GM19025 (cell line): ENCODE measurements around the gene LRRC8D.
A peak's percentile ranks its signal among the peaks of the same experiment; 100 is the strongest.

Experiments used
- ATAC-seq: cut with Tn5 transposase; IDR thresholded peaks from one replicate; pipeline ENCODE4 v1.9.1; 2021; ENCODE audit warnings: mild to moderate bottlenecking, low read depth, moderate library complexity; ENCODE audit not compliant: unreplicated experiment

The LRRC8D gene

GRCh38 chr1:89932598-89933364 lies 111.9 kb downstream of the LRRC8D start:
- no peak for ATAC-seq

DNA sequence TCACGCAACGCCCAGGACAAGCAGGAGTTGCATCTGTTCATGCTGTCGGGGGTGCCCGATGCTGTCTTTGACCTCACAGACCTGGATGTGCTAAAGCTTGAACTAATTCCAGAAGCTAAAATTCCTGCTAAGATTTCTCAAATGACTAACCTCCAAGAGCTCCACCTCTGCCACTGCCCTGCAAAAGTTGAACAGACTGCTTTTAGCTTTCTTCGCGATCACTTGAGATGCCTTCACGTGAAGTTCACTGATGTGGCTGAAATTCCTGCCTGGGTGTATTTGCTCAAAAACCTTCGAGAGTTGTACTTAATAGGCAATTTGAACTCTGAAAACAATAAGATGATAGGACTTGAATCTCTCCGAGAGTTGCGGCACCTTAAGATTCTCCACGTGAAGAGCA lies 113.6 kb downstream of the LRRC8D start:
- no peak for ATAC-seq

GRCh38 chr1:89935235-89935634 lies 114.4 kb downstream of the LRRC8D start:
- ATAC-seq = no peak

DNA sequence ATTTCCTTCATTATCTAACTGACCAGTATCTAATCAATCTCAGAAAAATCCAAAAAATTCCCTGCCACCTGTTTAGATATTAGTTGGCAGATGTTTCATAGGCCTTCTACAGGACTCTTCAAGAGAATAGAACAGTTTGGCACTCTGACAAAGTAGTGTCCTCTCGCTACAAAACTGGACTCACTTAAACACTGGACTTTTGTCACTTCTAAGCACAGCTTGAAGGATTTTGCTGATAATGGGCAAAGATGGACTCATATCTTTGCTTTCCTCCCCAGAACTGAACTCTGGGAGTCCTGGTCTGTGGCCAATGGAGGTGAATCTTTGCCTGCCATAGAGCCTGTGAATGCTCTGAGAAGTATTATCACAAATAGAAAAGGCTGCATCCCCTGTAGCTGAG lies 115.9 kb downstream of the LRRC8D start:
- ATAC-seq = no peak

- ATAC-seq = no peak
Measured at GRCh38 chr1:89938171-89939055, 117.6 kb downstream of the LRRC8D start.

- no peak for ATAC-seq
Measured at GRCh38 chr1:89939059-89939570, 118.3 kb downstream of the LRRC8D start.

DNA sequence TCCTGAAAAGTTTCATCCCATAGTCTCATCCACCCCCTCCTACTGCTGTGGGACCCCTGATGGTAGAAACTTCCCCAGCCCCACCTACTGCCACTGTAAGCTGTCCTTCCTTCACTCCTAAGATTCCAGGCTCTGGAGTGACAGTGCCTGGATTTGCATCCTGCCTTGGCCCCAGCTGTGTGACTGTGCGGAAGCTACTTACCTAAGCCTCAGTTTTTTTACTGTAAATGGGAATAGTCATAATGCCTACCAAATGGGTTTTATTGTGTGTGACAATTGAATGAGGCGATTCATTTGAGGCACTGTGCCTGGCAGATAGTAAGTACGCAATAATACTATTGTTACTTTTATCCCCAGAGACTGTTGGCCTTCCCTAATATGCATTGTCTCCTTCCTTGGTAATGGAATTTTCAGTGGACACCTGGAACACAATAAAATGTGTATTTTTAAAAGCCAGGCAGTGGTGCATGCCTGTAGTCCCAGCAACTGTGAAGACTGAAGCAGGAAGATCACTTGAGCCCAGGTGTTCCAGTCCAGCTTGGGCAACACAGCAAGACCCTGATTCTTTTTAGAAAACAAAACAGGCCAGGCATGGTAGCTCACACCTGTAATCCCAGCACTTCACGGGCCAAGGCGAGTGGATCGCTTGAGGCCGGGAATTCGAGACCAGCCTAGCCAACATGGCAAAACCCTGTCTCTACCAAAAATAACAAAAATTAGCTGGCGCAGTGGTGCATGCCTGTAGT lies 119.0 kb downstream of the LRRC8D start:
- ATAC-seq = no peak

- no peak for ATAC-seq
Measured at GRCh38 chr1:89941110-89941766, 120.4 kb downstream of the LRRC8D start.

GRCh38 chr1:89942014-89942413 lies 121.2 kb downstream of the LRRC8D start:
- ATAC-seq = no peak

DNA sequence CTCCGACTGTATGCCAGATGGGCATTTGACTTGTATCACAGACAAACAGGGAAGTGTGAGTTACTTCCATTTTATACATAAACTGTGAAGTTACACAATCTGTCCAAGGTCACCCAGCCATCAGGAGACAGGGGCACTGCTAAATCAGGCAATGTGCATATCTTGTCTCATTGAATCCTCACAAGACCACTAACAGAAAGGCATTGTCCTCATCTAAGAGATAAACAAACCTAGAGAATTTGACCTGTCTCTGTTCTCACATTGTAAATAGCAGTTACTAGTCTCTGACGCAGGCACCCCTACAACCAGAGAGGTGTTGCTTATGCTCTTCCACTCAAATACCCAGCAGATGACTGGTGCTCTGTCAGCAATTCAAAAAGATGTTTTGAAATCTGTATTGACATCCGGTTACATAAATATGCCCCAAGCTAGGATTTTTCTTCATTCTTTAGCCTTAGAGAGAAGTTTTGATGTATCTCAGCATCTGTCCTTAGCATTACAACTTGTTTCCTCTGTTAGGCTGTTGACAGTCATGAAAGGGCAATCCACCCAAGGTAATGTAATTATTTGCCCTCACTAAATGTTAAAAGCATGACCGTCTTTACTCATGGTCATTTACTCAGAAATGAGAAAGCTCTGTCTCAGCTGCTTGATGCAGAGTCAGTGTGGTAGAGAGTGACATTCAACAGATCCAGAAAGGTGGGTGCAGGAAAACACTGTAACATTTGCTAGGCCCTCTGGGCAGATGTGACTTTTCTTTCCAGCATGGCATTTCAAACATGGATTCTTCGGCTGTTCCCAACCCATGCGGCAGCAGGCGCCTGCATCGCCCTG lies 122.2 kb downstream of the LRRC8D start:
- ATAC-seq = no peak

- ATAC-seq = no peak
Measured at GRCh38 chr1:89943846-89944781, 123.3 kb downstream of the LRRC8D start.

GRCh38 chr1:89945852-89946476 lies 125.1 kb downstream of the LRRC8D start:
- peak; percentile 87 for ATAC-seq

DNA sequence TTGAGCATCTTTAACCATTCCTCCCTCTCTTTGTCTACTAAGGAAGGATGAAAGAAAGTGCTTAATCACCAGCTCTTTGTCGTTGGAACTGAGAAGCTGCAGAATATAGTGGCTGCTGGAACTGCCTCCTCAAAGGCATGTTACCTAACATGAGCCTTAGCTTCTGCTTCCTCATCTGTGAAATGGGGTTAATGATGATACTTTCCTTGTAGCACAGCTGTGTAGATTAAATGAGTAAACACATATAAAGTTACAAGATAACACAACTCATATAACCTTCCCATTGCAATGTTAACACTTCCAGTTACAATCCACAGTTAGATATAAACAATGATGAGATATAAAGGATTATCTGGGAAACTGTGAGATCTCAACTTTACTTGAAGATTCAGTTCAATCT lies 125.7 kb downstream of the LRRC8D start:
- ATAC-seq = no peak

GRCh38 chr1:89948722-89949345 lies 128.0 kb downstream of the LRRC8D start:
- ATAC-seq = no peak

GRCh38 chr1:89949991-89950624 lies 129.3 kb downstream of the LRRC8D start:
- ATAC-seq = no peak

GRCh38 chr1:89950703-89951102 lies 129.9 kb downstream of the LRRC8D start:
- no peak for ATAC-seq
